ENCODE data around the gene DHX34.
"Not testable (repeated sequence)": the region's sequence is repeated elsewhere in the genome, so short reads cannot be mapped to it uniquely, and the experiment has no call there.

Gene DHX34

DNA sequence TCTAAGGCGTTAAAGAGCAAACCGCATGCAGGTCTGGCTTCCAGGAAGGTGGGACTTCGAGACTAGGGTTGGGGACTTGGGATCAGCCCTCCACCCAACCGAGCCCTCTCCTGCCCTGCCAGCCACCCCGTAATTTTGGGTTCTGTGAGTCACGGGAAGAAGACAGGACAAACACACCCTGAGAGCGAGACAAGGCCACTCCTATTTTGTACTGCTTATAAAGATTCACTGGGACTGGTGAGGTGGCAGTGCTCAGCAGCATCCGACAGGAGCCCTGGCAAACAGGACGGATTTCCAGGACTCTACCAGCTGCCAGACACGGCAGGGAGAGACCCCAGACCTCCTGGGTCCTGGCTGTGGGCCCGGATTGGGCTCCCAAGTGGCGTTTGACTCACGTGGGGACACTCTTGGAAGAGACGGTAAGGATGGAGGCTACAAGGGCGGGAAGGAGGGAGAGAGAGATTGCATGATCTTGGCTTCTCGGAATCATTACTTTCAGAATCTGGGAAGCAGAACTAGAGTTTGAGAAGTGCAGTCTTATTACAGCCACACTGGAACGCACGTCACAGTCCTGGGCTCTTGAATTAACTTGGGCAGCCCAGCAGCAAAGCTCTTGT lies 17.1 kb upstream of the DHX34 start, which contains the start of gene C5AR2:
C5AR2 (plus strand) TSS at position 245 of the 617 bp plus-strand sequence. CDS start 8,625 bp downstream, outside the sequence.
- no peak for DNase-seq

DNA sequence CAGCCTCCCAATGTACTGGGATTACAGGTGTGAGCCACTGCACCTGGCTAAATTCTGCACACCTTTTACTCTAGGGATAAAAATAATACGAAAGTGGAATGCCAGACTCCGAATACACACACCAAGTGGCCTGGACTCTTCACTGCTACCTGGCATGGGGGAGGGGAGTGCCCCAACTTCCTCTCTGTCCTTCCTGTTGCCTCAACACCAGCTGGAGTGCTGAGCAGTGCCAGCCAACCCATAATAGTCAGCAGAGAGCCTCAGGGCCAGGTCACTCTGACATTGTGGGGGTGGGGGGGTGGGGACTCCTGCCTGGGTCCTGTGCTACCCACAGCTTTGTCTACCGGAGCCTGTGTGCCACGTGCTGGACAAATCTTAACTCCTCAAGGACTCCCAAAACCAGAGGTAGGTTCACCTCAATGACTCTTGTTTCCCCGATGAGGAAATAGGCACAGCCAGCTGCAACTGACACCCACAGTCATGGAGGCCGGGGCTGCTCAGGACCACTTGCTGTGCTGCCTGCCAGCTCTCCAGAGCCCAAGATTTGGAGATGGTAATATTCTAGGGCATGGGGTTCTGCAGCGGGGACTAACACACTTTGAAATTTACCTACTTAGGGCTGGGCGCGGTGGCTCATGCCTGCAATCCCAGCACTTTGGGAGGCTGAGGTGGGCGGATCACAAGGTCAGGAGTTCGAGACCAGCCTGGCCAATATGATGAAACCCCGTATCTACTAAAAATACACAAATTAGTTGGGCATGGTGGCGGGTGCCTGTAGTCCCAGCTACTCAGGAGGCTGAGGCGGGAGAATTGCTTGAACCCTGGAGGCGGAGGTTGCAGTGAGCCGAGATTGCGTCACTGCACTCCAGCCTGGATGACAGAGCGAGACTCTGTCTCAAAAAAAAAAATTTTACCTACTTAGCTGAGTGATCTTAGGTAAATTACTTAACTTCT lies 12.1 kb upstream of the DHX34 start:
- DNase-seq = not testable (repeated sequence)

DNA sequence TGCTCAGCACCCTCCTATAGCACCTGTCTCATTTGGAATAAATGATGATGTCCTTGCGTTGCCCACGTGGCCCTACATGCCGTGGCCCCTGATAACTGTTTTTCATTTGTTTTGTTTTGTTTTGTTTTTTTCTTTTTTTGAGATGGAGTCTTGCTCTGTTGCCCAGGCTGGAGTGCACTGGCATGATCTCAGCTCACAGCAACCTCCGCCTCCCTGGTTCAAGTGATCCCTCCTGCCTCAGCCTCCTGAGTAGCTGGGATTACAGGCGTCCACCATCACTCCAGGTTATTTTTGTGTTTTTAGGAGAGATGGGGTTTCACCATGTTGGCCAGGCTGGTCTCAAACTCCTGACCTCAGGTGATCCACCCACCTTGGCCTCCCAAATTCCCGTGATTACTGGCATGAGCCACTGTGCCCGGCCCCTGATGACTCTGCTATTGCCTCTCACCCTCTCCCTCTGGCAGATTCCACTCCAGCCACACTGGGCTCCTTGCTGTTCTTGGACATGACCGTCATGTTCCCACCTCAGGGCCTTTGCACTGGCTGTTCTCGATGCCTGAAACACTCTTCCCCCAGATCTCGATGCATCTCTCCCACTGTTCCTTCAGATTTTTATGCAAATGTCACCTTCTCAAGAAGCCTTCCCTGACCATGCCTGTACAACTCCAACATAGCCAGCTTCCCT lies 9.8 kb upstream of the DHX34 start:
- DNase-seq = no peak

DNA sequence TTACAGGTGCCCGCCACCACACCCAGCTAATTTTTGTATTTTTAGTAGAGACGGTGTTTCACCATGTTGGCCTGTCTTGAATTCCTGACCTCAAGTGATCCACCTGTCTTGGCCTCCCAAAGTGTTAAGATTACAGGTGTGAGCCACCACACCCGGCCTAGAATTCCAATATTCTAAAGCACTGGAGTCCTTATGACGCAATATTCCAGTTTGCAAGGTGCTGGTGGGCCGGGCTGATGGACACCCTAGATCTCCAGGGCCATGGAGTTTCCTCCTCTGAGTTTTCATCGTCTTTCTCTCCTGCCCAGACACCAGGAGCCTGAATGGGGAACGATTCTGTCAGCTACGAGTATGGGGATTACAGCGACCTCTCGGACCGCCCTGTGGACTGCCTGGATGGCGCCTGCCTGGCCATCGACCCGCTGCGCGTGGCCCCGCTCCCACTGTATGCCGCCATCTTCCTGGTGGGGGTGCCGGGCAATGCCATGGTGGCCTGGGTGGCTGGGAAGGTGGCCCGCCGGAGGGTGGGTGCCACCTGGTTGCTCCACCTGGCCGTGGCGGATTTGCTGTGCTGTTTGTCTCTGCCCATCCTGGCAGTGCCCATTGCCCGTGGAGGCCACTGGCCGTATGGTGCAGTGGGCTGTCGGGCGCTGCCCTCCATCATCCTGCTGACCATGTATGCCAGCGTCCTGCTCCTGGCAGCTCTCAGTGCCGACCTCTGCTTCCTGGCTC lies 8.5 kb upstream of the DHX34 start:
- DNase-seq = no peak

DNA sequence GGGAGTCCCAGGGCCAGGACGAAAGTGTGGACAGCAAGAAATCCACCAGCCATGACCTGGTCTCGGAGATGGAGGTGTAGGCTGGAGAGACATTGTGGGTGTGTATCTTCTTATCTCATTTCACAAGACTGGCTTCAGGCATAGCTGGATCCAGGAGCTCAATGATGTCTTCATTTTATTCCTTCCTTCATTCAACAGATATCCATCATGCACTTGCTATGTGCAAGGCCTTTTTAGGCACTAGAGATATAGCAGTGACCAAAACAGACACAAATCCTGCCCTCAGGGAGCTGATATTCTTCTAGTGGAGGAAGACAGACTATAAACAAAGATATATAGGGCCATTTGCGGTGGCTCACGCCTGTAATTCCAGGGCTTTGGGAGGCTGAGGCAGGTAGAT lies 7.4 kb upstream of the DHX34 start:
- DNase-seq = no peak

DNA sequence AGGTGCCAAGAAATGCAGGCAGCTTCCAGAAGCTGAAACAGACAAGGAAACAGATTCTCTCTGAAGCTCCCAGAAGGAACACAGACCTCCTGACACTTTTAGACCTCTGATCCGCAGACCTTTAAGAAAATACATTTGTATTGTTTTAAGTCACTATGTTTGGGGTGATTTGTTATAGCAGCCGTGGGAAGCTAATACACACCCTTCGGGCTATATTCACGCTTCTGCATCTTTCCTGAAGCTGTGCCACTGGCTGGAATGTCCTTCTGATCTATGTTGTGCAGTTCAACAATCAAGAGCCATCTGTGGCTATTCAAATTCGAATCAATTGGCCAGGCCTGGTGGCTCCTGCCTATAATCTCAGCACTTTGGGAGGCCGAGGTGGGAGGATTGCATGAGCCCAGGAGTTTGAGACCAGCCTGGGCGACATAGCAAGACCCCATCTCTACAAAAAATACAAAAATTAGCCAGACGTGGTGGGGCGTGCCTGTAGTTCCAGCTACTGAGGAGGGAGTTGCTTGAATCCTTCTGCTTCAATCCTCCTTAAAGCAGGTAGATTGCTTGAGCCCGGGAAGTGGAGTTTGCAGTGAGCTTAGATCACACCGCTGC lies 5.8 kb upstream of the DHX34 start:
- no peak for DNase-seq

DNA sequence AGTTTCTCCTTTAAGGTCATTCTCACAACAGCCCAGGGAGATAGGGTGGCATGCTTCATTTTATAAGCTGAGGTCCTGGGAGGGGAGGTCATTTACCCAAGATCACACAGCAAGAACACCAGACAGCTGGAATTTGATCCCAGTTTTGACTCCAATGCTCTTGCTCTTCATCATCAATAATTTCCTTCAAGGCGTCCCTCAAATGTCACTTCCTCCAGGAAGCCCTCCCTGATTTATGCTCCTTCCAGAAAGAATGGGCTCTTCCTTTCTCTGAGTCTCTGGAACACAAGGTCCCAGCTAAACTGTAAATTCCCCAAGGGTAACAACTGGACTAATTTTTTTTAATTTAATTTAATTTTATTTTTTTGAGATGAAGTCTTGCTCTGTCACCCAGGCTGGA lies 4.7 kb upstream of the DHX34 start:
- no peak for DNase-seq

DNA sequence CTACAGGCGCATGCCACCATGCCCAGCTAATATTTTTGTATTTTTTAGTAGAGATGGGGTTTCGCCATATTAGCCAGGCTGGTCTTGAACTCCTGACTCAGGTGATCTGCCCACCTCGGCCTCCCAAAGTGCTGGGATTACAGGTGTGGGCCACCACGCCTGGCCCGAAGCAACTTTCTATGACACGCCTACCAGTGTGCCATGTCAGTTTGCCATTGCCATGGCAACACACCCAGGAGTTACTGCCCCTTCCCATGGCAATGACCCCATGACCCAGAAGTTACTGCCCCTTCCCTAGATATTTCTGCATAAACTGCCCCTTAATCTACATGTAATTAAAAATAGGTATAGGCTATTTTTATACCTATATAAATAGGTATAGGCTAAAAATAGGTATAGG lies 3.1 kb upstream of the DHX34 start:
- DNase-seq = not testable (repeated sequence)

DNA sequence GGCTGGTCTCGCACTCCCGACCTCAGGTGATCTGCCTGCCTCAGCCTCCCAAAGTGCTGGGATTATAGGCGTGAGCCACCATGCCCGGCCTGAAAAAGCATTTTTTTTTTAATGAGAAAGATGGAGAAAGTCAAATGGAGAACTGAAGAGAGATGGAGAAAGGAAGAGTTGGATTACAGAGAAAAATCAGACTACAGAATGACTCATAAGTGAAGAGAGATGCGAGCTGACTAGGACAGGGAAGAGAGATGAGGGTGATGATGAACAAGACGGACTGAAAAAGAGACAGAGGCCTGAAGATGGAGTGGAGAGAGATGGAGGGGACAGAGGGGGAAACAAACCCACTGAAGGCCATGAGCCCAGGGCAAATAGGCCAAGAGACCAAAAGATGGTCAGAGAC lies 1.5 kb downstream of the DHX34 start:
- DNase-seq = no peak

DNA sequence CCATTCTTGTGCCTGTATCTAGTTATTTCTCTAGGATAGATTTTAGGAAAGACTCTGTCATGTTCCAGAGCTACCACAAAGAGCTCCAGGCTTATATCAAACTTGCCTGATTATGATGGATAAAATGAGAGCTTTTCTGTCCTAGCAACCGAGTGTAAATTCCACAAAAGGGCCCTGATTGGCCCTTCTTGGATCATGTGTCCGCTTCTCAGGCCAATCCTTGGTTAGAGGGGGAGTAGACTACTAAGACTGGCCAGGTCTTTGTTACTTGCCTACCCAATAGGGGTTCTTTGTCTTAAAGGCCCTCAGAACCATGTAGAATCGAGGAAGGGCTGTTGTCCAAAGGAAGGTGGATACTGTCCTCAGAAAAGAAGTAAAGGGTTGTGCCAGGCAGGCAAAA lies 2.4 kb downstream of the DHX34 start:
- DNase-seq = no peak

DNA sequence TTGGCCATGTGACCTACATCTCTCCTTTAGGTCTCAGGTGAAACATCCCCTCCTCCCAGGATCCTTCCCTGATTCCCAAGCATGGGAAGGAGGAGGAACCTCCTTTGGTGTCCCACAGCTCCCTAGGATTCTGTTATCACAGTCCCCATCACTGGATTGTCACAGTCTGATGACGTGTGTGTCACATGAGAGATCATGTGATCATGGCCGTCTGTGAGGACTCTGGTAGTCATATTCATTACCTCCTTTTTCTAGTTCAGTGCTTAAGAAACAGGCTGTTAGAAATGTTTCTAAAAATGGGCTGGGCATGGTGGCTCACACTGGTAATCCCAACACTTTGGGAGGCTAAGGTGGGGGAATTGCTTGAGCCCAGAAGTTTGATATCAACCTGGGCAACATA lies 3.0 kb downstream of the DHX34 start:
- no peak for DNase-seq

DNA sequence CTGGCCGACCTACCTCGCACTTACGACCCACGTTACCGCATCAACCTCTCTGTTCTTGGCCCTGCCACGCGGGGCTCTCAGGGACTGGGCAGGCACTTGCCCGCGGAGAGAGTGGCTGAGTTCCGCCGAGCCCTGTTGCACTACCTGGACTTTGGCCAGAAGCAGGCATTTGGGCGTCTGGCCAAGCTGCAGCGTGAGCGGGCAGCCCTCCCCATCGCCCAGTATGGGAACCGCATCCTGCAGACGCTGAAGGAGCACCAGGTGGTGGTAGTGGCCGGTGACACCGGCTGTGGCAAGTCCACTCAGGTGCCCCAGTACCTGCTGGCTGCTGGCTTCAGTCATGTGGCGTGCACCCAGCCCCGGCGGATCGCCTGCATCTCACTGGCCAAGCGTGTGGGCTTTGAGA lies 4.2 kb downstream of the DHX34 start:
- DNase-seq = no peak

DNA sequence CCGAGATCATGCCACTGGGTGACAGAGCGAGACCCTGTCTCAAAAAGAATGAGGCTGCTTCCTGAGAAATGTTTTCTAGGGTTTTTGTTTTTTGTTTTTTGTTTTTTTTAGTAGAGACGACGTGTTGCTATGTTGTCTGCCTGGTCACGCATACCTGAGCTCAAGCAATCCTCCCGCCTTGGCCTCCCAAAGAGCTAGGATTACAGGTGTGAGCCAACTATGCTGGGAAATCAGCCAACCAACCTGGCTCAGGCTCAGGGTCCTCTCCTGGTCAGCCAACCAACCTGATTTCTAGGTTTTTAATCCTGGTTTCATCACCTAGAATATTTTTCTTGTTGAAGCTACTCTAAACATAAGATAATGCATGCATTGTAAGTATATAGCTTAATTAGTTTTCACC lies 7.8 kb downstream of the DHX34 start:
- DNase-seq = no peak

DNA sequence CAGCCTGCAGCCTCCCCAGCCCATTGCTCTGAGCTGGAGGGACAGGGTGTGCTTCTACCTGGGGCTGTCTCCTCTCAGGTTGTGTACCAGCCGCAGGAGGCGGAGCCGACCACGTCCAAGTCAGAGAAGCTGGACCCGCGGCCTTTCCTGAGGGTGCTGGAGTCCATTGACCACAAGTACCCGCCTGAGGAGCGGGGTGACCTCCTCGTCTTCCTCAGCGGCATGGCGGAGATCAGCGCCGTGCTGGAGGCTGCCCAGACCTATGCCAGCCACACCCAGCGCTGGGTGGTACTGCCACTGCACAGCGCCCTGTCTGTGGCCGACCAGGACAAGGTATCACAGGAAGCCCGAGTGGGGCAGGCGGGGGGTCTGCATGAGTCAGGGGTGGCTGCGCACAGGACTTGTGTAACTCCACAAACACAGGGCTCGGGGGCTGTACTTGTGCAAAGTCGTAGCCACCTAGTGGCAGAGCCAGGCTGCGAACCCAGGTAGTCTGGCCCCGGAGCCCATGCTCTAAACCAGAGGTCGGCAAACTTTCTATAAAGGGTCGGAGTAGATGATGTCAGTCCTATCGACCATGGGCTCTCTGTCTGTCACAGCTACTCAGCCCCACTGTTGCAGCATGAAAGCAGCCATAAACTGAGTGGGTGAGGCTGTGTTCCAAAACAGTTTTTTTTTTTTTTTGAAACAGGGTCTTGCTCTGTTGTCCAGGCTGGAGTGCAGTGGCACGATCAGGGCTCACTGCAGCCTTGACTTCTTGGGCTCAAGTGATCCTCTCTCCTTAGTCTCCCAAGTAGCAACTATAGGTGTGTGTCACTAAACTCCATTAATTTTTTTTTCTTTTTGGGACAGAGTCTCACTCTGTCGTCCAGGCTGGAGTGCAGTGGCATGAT lies 8.9 kb downstream of the DHX34 start:
- no peak for DNase-seq

DNA sequence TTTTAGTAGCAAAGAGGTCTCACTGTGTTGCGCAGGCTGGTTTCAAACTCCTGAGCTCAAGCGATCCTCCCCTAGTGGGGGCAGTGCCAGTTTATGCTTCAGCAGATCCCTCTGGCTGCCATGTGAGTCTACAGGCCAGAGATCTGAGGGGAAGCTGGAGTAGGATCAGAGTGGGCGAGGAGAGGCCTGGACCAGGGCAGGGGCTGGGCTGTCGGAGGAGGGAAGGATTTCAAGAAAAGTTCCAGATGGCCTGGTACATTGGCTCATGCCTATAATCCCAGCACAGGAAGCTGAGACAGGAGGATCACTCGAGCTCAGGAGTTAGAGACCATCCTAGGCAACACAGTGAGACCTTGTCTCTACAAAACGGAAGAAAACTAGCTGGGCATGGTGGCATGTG lies 9.8 kb downstream of the DHX34 start:
- no peak for DNase-seq

DNA sequence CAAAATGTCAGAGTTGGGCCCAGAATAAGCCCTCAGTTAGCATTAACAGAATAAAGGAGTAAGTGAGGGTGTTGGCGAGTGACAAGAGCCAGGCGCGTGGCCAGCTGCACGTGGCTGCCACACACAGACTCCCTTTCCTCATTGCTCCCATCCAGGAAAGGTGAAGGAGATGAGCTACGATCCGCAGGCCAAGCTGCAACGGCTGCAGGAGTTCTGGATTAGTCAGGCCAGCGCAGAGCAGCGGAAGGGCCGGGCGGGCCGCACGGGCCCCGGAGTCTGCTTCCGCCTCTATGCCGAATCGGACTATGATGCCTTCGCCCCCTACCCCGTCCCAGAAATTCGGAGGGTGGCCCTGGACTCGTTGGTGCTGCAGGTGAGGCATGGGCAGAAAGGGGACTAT lies 13.2 kb downstream of the DHX34 start:
- no peak for DNase-seq

DNA sequence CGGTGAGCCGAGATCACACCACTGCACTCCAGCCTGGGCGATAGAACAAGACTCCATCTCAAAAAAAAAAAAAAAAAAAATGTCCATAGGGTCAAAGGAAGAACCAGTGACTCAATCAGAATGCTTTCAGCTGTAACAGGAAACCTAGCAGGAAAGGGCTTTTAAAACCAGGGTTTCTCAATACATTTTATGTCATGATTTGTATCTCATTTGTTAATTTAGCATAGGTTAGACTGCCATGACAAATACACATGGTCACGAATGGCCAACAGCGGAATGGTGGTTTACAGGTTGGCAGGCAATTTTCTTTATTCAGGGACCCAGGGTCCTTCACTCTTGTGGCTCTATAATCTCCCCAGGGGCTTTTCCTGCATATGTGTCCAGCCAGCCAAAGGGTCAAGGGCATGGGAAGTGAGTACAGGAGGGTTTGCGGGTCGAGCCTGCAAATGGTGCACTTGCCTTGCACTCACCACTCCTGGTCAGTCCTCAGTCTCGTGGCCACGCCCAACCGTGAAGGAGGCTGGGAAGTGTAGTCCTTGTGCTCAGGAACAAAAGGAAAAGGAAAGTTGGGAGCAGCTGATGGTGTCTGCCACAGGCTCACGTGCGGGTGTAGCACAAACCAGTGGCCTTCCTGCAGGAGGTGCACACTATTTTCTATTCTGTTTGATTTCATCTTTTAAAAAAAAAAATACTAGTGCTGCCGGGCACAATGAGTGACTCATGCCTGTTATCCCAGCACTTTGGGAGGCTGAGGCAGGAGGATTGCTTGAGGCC lies 14.8 kb downstream of the DHX34 start:
- no peak for DNase-seq

DNA sequence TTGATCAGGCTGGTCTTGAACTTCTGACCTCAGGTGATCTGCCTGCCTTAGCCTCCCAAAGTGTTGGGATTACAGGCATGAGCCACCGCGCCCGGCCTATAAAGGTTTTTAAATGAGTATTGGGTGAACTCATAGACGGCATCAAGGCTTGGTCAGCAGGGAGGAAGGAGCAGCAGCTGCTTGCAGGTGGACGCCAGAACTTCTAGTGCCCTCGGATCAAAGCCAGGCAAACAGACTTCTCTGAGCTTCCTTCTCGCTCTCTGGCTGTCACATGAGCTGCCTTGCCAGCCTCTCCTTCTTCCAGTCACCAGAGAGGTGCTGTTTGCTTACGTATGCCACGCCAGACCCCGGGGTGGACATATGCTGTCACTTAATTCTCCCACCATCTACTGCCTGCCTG lies 16.3 kb downstream of the DHX34 start:
- DNase-seq = not testable (repeated sequence)

DNA sequence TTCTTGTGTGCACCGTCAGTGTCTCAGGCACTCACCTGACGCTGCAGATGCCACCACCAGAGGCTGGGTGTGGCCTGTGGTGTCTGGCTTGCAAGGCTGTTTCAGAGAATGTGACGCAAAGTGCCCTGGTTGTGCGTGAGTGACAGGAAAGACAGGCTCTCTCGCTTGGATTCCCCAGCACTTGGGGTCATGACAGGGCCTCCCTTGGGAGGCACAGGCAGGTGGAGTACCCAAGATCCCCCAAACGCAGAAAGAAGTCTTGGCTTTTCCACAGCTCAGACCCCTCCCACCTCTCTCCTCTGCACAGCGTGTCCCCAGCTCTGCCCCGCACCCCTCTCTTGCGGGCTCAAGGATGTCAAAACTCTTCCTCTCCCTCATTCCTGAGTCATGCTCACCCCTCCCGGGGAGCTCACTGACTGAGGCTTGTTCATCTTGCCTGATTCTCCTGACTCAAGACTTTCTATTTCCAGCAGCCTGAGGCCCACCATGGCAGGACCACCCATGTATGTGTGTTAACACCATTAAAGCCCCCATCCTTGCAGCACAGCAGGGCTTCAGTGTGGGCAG lies 21.0 kb downstream of the DHX34 start:
- DNase-seq = no peak

DNA sequence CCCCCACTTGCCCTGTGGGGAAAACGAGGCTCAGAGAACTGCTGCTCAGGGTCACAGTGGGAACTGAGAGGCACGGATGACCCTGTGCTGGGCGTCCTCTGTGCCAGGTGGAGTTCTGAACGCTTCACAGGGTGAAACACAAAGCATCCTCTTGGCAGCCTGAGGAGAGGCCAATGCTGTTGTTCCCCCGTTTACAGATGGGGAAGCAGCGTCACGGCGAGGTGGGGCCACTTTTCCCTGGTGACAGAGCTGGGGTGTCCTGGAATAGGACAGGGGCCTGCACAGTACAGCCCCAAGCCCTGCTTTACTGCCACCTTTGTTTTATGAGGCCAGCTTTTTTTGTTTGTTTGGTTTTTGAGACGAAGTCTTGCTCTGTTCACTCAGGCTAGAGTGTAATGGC lies 22.1 kb downstream of the DHX34 start:
- no peak for DNase-seq

Measured in 8988T (cell line).